ENCODE measurements around the gene TTC7B.

Gene TTC7B

DNA sequence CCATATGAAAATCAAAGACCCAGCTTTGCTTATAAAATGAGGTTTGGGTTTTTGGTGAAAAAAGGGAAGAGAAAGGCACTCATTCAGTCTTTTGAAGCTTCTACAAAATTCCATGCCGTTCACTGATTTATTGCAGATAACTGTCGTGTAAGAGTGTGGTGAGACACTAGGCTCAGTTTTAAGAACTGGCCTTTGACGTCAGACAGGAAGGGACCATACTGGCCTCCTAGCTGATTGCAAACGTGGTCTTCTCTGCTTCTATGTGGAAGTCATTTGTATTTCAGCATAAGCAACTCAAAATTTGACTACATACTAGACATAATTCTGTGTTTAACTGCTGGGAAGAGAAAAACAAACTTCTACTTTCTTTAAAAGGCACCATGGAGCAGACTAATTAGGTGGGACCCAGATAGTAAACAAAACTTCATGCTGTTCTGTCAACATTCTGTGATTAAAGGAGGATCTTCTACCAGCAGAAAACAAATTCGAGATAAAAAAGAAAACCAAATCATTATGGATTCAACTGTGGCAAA is 168.7 kb downstream of the TTC7B start:
- DNase-seq (ENCODE audit: low spot score) = no peak

DNA sequence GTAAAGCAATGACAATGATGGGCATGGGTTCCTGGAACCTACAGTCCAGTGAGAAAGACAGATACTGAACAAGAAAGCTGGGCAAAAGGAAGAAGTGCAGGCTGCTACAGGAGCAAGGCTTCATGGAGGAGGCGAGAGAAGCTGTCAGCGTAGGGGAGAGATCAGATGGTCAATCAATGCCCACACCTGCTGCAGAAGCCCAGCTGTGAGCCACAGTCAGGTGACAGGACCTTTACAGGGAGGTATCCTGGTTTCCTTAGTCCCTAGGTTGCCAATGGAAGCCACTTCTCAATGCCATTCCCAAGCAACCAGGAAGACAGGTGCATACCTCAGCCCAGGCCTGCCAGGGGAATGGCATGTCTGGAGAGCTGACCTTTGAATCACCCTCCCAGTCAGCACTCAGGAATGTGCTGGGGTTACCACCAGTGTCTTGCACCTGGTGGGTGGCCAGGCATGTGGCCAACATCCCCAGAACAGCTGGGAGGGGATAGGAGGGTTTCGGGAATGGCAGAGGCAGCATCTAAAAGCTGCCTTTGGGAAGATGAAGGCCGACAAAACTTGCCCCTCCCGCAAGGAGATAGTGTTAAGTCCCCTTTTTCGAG is 170.3 kb downstream of the TTC7B start:
- DNase-seq (ENCODE audit: low spot score) = peak; percentile 22

DNA sequence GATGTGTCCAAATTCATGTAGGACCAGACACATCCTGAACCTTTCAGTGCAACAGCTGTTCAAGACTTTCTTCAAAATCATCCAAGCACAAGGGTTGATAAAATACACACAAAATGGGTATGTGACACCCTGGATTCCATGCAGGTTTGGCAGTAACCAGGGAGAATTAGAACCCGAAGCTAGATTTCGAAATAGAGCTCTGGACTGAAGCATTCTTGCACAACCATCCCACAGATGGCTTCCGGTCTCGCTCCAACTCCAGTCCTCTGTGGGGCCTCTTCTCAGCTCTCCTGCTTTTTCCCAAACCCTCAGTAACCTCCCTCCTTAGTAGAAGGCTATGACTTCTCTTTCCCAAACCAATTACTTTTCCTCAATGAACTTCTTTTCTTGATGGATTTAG is 171.3 kb downstream of the TTC7B start:
- peak; percentile 77 for DNase-seq (ENCODE audit: low spot score)

DNA sequence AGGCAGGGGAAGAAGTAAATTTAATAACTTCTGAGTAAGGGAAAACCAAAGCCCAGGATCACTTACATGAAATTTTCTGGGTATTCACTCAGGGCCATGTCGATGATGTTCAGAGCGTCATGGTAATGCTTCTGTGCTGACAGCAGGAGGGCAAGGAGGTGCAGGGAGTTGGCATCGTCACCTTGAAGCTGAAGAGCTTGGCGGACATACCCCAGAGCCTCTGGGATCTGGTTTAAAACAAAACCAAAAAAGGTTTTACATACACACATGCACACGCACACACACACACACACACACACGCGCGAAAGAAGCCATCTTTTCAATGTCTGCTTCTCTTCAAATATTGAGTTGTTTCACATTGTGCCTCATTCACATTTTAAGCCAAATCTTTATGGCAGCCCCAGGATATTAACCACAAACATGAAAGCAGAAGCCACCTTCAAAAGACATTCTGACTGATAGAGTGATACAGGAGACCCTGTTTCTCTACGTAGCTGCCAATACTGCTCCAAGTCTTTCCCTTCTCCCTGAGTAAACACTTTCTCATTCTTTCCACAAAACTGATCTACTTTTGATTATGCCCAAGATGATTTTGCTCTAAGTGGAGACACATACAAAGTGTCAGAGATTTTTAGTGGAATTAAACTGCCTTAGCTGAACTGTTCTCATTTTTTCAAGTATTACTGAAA is 172.1 kb downstream of the TTC7B start:
- no peak for DNase-seq (ENCODE audit: low spot score)

DNA sequence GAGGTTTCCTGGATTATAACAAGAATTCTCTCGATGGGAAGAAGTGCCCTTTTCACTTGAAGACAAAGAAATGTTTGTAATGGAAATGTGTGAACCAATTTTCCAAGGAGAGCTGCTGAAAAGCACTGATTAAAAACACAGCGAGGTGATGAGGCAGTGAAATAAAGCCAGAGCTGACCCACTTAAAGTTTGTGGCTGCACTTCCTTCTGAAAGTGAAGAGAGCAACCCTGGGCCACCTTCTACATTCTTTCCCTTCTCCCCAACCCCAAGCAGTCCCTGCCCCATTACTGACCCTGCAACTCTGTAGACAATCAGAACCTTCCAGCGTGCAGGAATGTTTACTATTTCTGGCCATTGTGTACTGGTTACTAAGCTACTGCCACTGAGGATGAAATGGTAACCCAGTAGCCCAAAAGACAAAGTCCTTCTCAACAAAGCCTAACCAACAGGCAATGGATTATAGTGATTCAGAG is 173.9 kb downstream of the TTC7B start:
- DNase-seq (ENCODE audit: low spot score) = no peak

DNA sequence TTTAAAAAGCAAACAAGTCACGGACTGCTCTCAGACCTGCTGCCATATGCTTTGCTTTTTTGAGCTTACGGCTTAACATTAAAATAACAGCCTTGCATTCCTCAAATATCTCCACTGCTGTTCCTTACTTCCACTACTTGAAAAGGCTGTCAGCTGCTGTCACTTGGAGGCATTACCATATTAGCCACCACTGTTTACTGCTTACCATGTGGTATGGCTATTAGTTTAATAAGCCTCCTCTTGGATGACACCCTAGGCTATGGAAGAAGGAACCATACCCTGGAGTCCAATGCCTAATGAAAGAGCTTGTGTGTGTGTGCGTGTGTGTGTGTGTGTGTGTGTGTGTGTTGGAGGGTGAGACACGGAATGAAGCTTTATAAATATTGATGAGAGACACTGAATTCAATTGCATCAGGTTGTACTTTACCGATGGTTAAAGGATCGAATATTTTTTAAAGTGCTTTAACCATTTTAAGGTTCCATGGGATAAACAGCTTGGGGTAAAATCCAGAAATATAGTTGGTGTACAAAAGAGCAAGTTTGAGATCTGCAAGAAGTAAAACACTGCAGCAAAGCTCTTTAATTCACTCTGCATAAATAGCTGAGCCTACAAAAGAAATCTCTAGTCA is 174.5 kb downstream of the TTC7B start:
- DNase-seq (ENCODE audit: low spot score) = no peak

DNA sequence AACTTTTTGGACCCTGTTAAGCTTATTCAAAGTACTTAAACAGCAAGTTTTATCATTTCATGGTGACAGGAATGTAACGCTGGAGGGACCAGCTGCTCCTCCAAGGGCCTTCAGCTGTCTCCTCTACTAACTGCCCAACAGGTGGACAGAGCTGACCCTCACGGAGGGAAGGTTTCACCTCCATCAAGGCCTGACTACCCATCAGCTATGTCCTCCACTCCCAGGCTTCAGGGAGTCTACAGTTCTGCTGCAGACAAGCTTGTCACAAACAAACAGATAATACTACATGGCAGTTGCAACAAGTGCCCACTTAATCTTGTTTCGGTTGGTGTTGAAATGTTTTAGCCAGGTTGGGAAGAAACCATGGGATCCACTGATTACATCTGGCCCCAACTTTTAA is 175.1 kb downstream of the TTC7B start:
- DNase-seq (ENCODE audit: low spot score) = no peak

DNA sequence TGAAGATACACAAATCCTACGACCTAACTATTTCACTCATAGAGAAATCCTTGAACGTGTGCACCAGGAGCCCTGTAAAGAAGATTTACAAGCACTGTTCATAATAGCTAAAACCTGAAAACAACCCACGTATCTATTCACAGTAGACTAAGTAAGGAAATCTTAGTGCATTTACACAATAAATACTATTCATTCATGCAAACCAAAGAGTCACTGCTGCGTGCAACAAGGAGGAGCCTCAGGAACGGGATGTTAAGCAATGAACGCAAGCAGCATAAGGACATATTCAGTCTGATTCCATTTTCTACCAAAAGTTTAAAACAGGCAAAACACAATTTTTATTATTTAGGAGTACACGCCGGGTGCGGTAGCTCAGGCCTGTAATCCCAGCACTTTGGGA is 176.6 kb downstream of the TTC7B start:
- DNase-seq (ENCODE audit: low spot score) = no peak

DNA sequence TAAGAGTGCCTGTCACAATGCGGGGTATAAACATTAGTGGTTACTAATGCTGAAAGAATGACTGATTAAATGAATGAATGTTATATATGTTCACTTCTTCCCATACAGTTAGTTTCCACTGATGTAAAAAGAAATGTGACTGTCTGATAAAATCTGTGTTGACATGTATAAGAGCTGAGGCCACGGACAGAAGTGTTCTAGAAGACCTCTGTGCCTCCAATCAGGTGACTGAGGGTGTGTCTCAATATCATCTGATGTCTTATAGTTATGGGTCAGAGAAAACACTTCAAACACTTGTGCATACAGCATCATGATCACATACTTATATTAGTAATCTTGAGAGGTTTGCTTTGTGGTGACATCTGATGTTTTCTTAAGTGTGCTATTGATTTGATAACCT is 183.4 kb downstream of the TTC7B start:
- DNase-seq (ENCODE audit: low spot score) = no peak

DNA sequence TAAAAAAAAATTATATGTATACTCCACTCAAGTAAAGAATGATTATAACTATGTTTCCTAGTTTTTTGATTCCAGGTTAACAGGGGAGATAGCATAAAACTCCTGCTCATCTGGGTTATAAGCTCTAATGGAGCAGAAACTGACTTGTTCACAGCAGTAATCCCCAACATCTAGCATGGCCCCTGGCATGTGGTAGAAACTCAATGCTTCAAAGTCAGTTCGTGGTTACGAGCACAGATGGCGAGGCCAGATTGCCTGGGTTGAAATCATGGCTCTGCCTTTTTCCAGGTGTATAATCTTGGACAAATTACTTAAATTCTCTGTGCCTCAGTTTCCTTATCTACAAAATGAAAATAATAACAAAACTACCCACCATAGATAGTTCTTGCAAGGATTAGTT is 183.8 kb downstream of the TTC7B start:
- no peak for DNase-seq (ENCODE audit: low spot score)

DNA sequence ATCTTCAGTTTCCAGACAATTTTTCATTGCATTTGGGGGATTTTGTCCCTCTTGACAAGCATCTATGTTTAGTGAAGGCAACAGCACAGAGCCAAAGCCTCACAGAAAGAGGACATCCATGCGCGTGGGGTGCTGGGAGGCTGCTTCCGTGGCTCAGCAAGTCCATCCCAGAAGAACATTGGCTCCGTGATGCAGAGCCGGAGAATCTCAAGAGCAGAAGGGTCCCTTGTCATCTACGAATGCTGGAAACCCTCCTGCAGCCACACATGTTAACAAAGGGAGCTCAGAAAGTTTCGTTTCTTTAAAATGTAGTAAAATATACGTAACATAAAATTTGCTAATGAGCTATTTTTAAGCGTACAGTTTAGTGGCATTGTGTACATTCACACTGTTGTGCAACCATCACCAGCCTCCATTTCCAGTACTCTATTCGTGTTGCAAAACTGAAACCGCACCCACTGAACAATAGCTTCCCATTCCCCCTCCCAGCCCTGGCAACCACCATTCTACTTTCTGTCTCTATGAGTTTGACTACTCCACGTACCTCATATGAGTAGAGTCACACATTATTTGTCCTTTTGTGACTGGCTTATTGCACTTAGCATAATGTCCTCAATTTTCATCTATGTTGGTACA is 185.9 kb downstream of the TTC7B start:
- no peak for DNase-seq (ENCODE audit: low spot score)

DNA sequence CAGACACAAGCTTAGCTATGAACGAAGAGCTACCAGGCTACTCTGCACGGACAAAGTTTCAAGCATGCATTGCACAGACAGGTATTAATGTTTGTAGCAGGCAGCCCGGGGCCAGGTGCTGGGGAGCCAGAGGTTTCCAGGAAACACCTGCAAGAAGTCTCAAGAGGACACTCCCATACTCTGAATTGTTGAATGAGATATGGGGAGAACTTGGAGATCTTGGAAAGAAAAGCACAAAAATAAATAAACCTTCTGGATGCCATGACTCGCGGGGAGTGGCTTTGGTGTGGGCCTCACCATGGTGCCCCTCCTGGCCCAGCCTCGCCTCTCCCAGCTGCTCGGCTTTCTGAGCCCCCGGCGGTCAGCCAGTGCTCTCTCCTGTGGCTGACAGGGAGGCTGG is 186.8 kb downstream of the TTC7B start:
- no peak for DNase-seq (ENCODE audit: low spot score)

DNA sequence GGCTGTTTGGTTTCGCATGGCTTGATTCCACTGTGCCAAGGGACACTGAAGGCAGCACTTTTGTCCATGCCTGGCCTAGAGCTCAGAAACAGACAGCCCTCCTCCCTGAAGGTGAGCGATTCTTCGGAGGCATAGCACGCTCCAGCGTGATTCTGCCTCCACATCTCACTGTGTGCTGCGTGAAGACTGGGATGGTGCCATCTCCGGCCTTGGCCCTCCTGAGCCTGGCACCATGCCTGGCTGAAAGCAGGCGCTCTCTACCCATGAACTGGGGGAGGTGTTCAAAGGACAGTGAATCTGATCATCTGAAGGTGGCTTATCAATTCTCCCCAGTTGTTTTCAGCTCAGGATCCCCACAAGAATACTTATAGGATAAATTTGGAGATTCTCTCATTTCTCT is 187.4 kb downstream of the TTC7B start:
- DNase-seq (ENCODE audit: low spot score) = no peak

DNA sequence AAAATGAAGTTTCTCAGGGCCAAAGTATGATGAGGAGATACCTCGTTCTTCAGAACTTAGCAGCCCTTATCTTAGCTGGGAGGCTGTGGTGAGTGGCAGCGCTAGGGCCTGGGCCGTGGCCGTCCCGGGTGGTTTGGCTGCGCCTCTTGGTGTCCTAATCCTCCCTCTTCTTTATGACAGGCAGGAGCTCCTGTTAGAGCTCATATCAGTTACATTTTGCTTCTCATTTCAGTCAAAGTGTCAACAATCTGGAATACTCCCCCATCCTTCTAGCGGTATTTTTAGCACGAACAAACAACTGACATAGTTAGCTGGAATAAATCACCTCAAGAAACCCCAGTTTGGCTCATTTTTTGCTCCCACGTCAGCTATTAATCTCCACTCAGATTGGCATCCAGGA is 188.8 kb downstream of the TTC7B start:
- DNase-seq (ENCODE audit: low spot score) = no peak

DNA sequence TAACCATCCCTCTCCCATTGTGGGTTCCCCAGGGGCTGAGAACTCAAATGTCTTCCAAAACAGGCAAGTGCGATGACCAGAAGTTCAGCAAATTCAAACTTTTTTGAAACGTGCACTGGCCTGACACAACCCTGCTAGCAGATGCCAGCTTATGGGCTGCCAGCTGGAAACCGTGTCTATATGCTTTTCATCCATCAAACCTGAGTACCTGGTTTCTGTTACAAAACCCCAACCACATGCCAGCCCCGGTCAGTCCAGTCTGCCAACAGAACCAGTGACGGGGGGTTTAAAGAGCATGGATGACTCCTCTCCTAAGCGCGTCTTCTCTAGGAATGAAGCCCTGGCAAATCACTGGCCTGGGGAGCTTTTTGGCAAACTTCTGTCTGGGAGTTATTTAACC is 189.7 kb downstream of the TTC7B start:
- DNase-seq (ENCODE audit: low spot score) = no peak

DNA sequence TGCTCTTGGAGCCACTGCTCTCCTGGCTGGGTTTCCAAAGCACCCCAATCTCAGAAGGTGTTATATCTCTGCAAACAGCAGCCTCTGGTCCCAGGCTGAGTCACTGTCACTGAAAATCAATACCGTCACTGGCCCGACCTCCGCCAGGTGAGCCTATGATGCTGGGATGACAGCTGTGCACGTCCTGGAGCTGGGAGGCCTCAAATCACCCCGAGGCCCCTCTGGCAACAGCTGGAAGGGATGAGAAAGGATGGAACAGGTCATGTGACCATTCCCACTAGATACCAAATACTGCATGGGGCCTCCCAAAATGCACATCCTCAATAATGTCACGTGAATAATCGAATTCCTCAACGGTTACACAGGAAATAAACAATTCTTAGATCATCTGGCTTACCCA is 190.8 kb downstream of the TTC7B start:
- no peak for DNase-seq (ENCODE audit: low spot score)

DNA sequence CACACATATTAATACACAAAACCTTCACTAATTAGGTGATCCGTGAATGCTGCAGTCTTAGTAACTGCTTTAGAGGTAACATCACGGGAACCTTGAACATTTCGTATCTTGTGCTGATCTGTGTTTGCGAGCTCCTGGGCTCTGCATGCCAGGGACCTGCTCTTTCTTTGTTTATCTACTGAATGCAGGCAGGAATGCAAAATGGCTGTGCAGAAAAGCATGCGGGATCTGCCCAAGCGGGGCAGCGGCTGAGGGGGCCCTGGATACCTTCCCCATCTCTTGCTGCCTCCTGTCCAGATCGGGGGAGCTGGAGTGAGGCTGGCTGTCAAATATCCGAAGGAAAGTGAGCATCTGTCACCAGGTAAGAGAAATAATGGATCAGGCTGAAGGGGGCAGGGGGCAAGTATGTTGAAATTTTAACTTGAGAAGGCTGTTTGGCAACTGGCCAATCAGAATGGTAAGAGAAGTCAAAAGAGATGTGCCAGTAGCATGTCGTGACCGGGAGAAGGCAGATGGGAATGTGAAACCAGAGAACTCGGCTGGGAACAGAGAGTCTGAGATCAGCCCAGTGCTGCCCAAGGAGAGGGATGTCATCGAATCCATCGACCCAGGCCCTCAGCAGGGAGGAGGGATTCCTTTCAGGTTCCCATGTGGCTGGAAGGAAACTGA is 191.4 kb downstream of the TTC7B start:
- DNase-seq (ENCODE audit: low spot score) = no peak

DNA sequence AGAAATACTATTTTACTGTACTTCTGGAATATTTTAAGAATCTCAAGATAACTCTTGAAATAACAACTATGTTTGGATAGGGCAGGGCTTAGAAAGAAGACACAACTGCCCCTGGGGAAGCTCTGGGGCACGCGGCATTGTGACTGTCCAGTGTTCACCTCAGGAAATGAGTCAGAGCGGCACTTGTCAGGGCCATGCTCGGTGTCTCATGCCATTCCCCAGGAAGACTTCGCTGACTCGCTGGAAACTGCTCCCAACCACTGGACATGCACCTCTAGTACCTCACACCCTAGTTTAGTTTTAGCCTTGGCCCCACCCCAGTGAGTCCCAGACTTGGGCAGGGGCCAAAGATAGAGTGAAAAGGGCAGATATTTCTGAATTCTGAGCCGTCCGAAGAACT is 192.0 kb downstream of the TTC7B start:
- no peak for DNase-seq (ENCODE audit: low spot score)

DNA sequence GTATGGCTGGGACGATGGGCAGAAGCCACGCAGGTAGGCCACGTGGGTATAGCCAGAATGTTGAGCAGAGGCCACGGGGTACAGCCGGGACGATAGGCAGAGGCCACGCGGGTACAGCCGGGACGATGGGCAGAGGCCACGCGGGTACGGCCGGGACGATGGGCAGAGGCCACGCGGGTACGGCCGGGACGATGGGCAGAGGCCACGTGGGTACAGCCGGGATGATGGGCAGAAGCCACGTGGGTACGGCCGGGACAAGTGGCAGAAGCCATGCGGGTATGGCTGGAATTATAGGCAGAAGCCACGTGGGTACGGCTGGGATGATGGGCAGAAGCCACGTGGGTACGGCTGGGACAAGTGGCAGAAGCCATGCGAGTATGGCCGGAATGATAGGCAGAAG is 195.0 kb downstream of the TTC7B start:
- no peak for DNase-seq (ENCODE audit: low spot score)

DNA sequence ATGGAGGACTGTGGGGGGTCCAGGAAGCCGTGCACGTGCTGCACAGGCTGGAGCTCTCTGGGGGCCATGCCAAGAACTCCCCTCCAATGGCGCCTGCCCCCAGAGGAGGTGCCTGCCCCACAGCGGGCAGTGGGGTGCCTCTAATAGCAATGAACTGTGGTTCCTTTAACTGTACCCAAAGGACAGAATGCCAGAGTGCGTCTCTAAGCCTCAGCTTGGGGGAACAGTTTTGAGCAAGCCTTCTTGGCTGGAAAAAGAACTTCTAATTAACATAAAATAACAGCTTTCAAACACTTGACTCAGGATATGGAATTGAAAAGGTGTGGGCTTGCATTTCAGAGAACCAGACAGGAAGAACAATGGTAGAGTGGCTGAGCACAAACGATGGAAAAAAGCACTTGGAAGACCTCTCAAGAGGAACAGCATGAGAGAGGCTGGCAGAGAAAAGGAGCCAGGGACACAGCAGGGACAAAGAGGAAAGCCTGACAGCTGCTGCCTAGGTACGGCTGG is 195.6 kb downstream of the TTC7B start:
- DNase-seq (ENCODE audit: low spot score) = no peak

DNA sequence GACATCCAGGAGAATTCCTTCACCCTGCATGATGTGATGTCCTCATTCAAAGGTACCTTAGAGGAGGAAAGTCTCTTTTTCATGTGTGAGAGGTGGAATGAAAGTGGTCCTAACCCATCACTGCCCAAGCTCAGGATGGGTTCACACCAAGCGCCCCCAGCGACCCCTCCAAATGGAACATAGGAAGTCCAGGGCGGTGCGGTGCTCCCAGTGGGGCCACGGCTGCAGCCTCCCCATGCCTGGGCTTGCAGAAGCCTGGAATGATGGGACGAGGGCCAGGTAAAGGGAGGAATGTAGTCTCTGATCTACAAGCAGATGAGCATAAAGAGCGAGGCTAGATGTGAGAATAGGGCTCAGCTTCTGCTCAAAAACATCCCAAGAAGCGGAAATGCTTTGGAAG is 196.3 kb downstream of the TTC7B start:
- no peak for DNase-seq (ENCODE audit: low spot score)

DNA sequence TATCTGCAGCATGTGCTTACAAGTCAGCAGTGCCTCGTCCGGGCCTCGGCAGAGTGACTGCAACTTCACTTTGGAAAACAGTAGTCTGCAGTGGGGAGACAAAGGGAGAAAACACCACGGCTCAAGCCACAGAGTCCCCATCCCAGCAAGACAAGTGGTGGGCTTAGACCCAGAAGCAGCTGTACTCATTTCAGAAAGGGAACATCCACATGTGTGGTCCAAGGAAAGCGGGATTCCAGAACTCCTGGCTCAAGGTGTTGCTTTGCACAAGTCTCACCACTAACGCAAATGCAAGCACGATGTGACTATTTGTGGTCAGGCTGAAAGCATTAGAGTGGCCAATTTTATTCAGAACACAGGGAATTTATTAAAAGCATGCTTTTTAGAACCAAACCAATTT is 198.3 kb downstream of the TTC7B start:
- no peak for DNase-seq (ENCODE audit: low spot score)

All from GM03348 (cell line).